HUDEP-2 (cell line): ENCODE measurements around the gene MAN2A2.

Experiments
- DNase-seq, 76 experiments: peaks; one replicate each; lab custom pipeline; 2025; ENCODE audit not compliant: unreplicated experiment in 76 of 76; lab: John Stamatoyannopoulos, UW

The MAN2A2 gene

GRCh38 chr15:90934949-90935751, 32.0 kb downstream of the MAN2A2 start, which contains the start of gene UNC45A:
UNC45A (plus strand) TSS chr15:90935285; CDS start chr15:90935325, 40 bp downstream.
- DNase-seq, result peak in 74 of 76 experiments; percentile 12 to 93 (median 80)

GRCh38 chr15:90936823-90937222, 33.7 kb downstream of the MAN2A2 start:
- DNase-seq, result no peak

- DNase-seq, result no peak
Measured at GRCh38 chr15:90938261-90938660, 35.2 kb downstream of the MAN2A2 start.

GRCh38 chr15:90939756-90940155, 36.7 kb downstream of the MAN2A2 start:
- DNase-seq, result no peak

- no peak for DNase-seq
Measured at GRCh38 chr15:90941038-90941437, 37.9 kb downstream of the MAN2A2 start.

- no peak for DNase-seq
Measured at GRCh38 chr15:90942354-90943120, 39.4 kb downstream of the MAN2A2 start.

- no peak for DNase-seq
Measured at GRCh38 chr15:90945091-90945490, 42.0 kb downstream of the MAN2A2 start.

GRCh38 chr15:90946538-90946937, 43.4 kb downstream of the MAN2A2 start:
- DNase-seq, result no peak

GRCh38 chr15:90946941-90947576, 44.0 kb downstream of the MAN2A2 start:
- DNase-seq, result no peak

GRCh38 chr15:90947577-90948357, 44.7 kb downstream of the MAN2A2 start:
- DNase-seq, result no peak

- DNase-seq, result no peak
Measured at GRCh38 chr15:90948506-90948905, 45.4 kb downstream of the MAN2A2 start.

- no peak for DNase-seq
Measured at GRCh38 chr15:90949979-90950675, 47.0 kb downstream of the MAN2A2 start.

- no peak for DNase-seq
Measured at GRCh38 chr15:90950676-90951075, 47.6 kb downstream of the MAN2A2 start.

- DNase-seq, result no peak
Measured at GRCh38 chr15:90952901-90953677, 50.0 kb downstream of the MAN2A2 start.

- peak in 1 of 76 experiments; percentile 22 for DNase-seq
Measured at GRCh38 chr15:90953947-90954711, 51.0 kb downstream of the MAN2A2 start.

- DNase-seq, result peak; percentile 36 to 97 (median 94)
Measured at GRCh38 chr15:90954712-90955623, 51.9 kb downstream of the MAN2A2 start, which contains the start of gene RCCD1. RCCD1 (plus strand) TSS chr15:90954884; CDS start chr15:90956735, 1,851 bp downstream.

GRCh38 chr15:90955624-90956273, 52.6 kb downstream of the MAN2A2 start:
- DNase-seq, result peak in 43 of 76 experiments; percentile 5 to 57 (median 22)
